SK-N-SH (cell line): Measurements from ENCODE around the gene WIPF3. TPM values are rescaled to one million over a fixed set of nuclear protein-coding genes. Genes with fewer than 3 reads are reported as not detected.
"Not testable (repeated sequence)": the region's sequence is repeated elsewhere in the genome, so short reads cannot be mapped to it uniquely, and the experiment has no call there.

ENCODE experiments used
- CTCF ChIA-PET: fragments of 300-600, 350-600 bp; formaldehyde crosslinking; extraction: SDS; loops from one replicate; lab custom pipeline; 2021; lab: Yijun Ruan, JAX
- POLR2A ChIA-PET: fragments of 350-600 bp; sonication (Branson Sonifier 250); formaldehyde crosslinking; extraction: SDS; loops from one replicate; lab custom pipeline; 2020; ENCODE audit warnings: antibody characterized with exemption, inconsistent platforms; lab: Yijun Ruan, JAX
- DNase-seq: peaks from one replicate; pipeline ENCODE4 v3.0.0; 2012
- H2AFZ ChIP-seq: fragments of 200-600 bp; sonication (generic); 2 replicates; pipeline ENCODE4 v1.8.1; 2016; ENCODE audit warnings: antibody characterized with exemption, mild to moderate bottlenecking, low read depth
- H3F3A ChIP-seq: fragments of 200-600 bp; sonication (generic); replicated peaks from 2 replicates; pipeline ENCODE3; 2016; ENCODE audit warnings: antibody characterized with exemption, mild to moderate bottlenecking; ENCODE audit not compliant: insufficient read depth
- H3K27ac ChIP-seq, 2 experiments: fragments of 200-500 bp in 1 of 2; fragments of 200-600 bp in 1 of 2; sonication (Bioruptor generic) in 1 of 2; sonication (generic), shearing (Covaris generic) in 1 of 2; 2 replicates each; pipeline versions ENCODE4 v1.5.1 to v1.6.1; 2014 to 2016; ENCODE audit warnings: low read depth in 2 of 2, inconsistent platforms in 1 of 2, low read length in 1 of 2, mild to moderate bottlenecking in 1 of 2, mixed read lengths in 1 of 2
- H3K27me3 ChIP-seq: fragments of 200-600 bp; sonication (generic), shearing (Covaris generic); 2 replicates; pipeline ENCODE4 v1.6.1; 2016; ENCODE audit warnings: mixed run types; ENCODE audit not compliant: insufficient read depth
- H3K36me3 ChIP-seq, 2 experiments: fragments of 200-500 bp in 1 of 2; fragments of 200-600 bp in 1 of 2; sonication (Bioruptor generic) in 1 of 2; sonication (generic) in 1 of 2; replicated peaks in 1 of 2; 2 replicates each; pipeline versions ENCODE3 to v1.5.1; 2014 to 2016; ENCODE audit warnings: low read length in 1 of 2, mild to moderate bottlenecking in 1 of 2; ENCODE audit not compliant: insufficient read depth in 2 of 2, control insufficient read depth in 1 of 2
- H3K4me1 ChIP-seq, 2 experiments: fragments of 200-500 bp in 1 of 2; fragments of 200-600 bp in 1 of 2; sonication (Bioruptor generic) in 1 of 2; sonication (generic), shearing (Covaris generic) in 1 of 2; 2 replicates each; pipeline versions ENCODE4 v1.5.1 to v1.6.1; 2014 to 2016; ENCODE audit warnings: low read depth in 1 of 2, low read length in 1 of 2, mixed run types in 1 of 2; ENCODE audit not compliant: insufficient read depth in 2 of 2, control insufficient read depth in 1 of 2
- H3K4me2 ChIP-seq: fragments of 200-600 bp; sonication (generic), shearing (Covaris generic); 2 replicates; pipeline ENCODE4 v1.6.1; 2017; ENCODE audit warnings: mixed run types
- H3K4me3 ChIP-seq, 2 experiments: fragments of 200-500 bp in 1 of 2; fragments of 200-600 bp in 1 of 2; sonication (Bioruptor generic) in 1 of 2; sonication (generic), shearing (Covaris generic) in 1 of 2; 2 replicates each; pipeline versions ENCODE4 v1.5.1 to v1.8.1; 2014 to 2016; ENCODE audit warnings: low read depth in 2 of 2, inconsistent platforms in 1 of 2, low read length in 1 of 2, mild to moderate bottlenecking in 1 of 2, mixed read lengths in 1 of 2, moderate library complexity in 1 of 2
- H3K79me2 ChIP-seq: fragments of 200-600 bp; sonication (generic); 2 replicates; pipeline ENCODE4 v1.8.1; 2017; ENCODE audit warnings: mild to moderate bottlenecking; ENCODE audit not compliant: insufficient read depth
- H3K9ac ChIP-seq: fragments of 200-600 bp; sonication (generic); 2 replicates; pipeline ENCODE4 v1.6.1; 2017; ENCODE audit warnings: mixed run types
- H3K9me2 ChIP-seq: fragments of 200-600 bp; sonication (generic); 2 replicates; pipeline ENCODE4 v1.6.1; 2017; ENCODE audit warnings: mixed run types
- H3K9me3 ChIP-seq: fragments of 200-600 bp; sonication (generic); 2 replicates; pipeline ENCODE4 v1.6.1; 2017; ENCODE audit warnings: mixed run types, mild to moderate bottlenecking, moderate library complexity
- H4K20me1 ChIP-seq: fragments of 200-600 bp; sonication (generic); 2 replicates; pipeline ENCODE4 v1.6.1; 2017; ENCODE audit warnings: mild to moderate bottlenecking, mixed run types; ENCODE audit not compliant: insufficient read depth
- EP300 ChIP-seq, 2 experiments: IDR thresholded peaks; 2 replicates each; pipeline versions ENCODE4 v1.4.0 to v1.6.1; 2012; ENCODE audit warnings: borderline replicate concordance in 1 of 2, low read depth in 1 of 2, low read length in 1 of 2
- EZH2phosphoT487 ChIP-seq: fragments of 200-600 bp; sonication (generic); IDR thresholded peaks from 2 replicates; pipeline ENCODE4 v1.6.1; 2017; ENCODE audit warnings: low read depth, mixed run types, mild to moderate bottlenecking, antibody characterized with exemption, moderate library complexity, borderline replicate concordance
- FOXJ3 ChIP-seq: sonication (generic); formaldehyde crosslinking; IDR thresholded peaks from 2 replicates; pipeline ENCODE4 v1.5.1; 2020; ENCODE audit warnings: mild to moderate bottlenecking, missing genetic modification reagents
- GATA2 ChIP-seq: sonication (generic); formaldehyde crosslinking; IDR thresholded peaks from 2 replicates; pipeline ENCODE4 v1.5.0; 2020; ENCODE audit warnings: mild to moderate bottlenecking, missing genetic modification reagents
- JUND ChIP-seq: IDR thresholded peaks from 2 replicates; pipeline ENCODE4 v1.4.0; 2012
- MEF2A ChIP-seq: IDR thresholded peaks from 2 replicates; pipeline ENCODE4 v1.4.0; 2012; ENCODE audit warnings: low read depth, borderline replicate concordance
- MXI1 ChIP-seq: IDR thresholded peaks from 2 replicates; pipeline ENCODE4 v1.6.1; 2012; ENCODE audit warnings: mild to moderate bottlenecking, low read depth, low read length, improper control_type of control experiment
- PBX3 ChIP-seq: IDR thresholded peaks from 2 replicates; pipeline ENCODE4; 2012
- POLR2AphosphoS5 ChIP-seq: IDR thresholded peaks from 2 replicates; pipeline ENCODE4 v1.6.1; 2012; ENCODE audit warnings: low read depth, low read length
- RCOR1 ChIP-seq: fragments of 150-350 bp; IDR thresholded peaks from 2 replicates; pipeline ENCODE4 v1.6.1; 2017; ENCODE audit warnings: antibody characterized with exemption, low read length
- SMC3 ChIP-seq: IDR thresholded peaks from 2 replicates; pipeline ENCODE4 v1.6.1; 2012; ENCODE audit warnings: low read depth, low read length, improper control_type of control experiment
- TEAD4 ChIP-seq: IDR thresholded peaks from 2 replicates; pipeline ENCODE4 v1.4.0; 2012; ENCODE audit warnings: mild to moderate bottlenecking, borderline replicate concordance; ENCODE audit not compliant: insufficient read depth
- USF1 ChIP-seq: IDR thresholded peaks from 2 replicates; pipeline ENCODE4 v1.4.0; 2012; ENCODE audit warnings: low read depth, borderline replicate concordance
- USF2 ChIP-seq: fragments of 150-350 bp; IDR thresholded peaks from 2 replicates; pipeline ENCODE4 v1.6.1; 2017; ENCODE audit warnings: antibody characterized with exemption, low read length, low read depth, borderline replicate concordance
- YY1 ChIP-seq: IDR thresholded peaks from 2 replicates; pipeline ENCODE4 v1.4.0; 2012; ENCODE audit warnings: low read depth, mild to moderate bottlenecking
- WGBS: methylation state at CpG from one replicate; pipeline ENCODE4 v1.1.6; 2017; ENCODE audit warnings: low lambda C conversion rate; 5-methylcytosine and 5-hydroxymethylcytosine counted together
- polyA plus RNA-seq, 3 experiments: library from polyadenylated mRNA; depleted of rRNA; stranded (reverse); fragments of >200 nt; gene quantifications; 2 replicates each; pipeline ENCODE4 v1.2.3, GENCODE V29; 2012
- TF ChIP-seq, protein P1 (sequence below): fragments of 200-600 bp; sonication (generic); IDR thresholded peaks from 2 replicates; pipeline ENCODE4 v1.6.1; 2017; ENCODE audit warnings: antibody characterized with exemption, mild to moderate bottlenecking, moderate library complexity

Gene WIPF3
- polyA plus RNA-seq, 1 of the 3 experiments (the other 2 are of a cell fraction), result 0.02 TPM

- TF ChIP-seq USF2 (no peak), EP300 (IDR thresholded peaks at IDR 0.05; ENCODE audit: borderline replicate concordance in 1 of 2, low read depth in 1 of 2, low read length in 1 of 2) (no peak)
Measured at GRCh38 chr7:29958667-29959358, 152.5 kb downstream of the WIPF3 start (continued).

DNA sequence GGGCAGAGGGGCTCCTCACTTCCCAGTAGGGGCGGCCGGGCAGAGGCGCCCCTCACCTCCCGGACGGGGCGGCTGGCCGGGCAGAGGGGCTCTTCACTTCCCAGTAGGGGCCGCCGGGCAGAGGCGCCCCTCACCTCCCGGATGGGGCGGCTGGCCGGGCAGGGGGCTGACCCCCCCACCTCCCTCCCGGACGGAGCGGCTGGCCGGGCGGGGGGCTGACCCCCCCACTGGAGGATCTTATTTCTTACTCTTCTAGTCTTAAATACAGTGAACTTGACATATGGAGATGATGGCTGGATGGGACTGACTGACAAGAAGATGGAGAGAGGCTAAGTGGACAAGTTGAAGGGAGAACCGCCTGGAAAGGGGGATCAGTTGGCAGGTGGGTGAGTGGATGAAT is 155.3 kb downstream of the WIPF3 start:
- H3K9me2 ChIP-seq, H3K27me3 ChIP-seq, H3K4me2 ChIP-seq, H3F3A ChIP-seq, H3K9ac ChIP-seq, H3K4me3 ChIP-seq, POLR2A ChIA-PET, H2AFZ ChIP-seq, H3K27ac ChIP-seq, H3K9me3 ChIP-seq, CTCF ChIA-PET: not testable (repeated sequence)
- Histone ChIP-seq H3K4me1 (peaks cover 0 to 13% of the 10 kb centered on the region in 2 experiments; a peak in 1 of 4 replicates), H3K79me2 (peaks cover 31% of the 10 kb centered on the region), H3K36me3 (peaks cover 27 to 38% of the 10 kb centered on the region in 2 experiments), H4K20me1 (0 out of 2 replicates have a peak, but pooled peaks cover 13% of the 10 kb centered on the region)
- peak; percentile 35 for DNase-seq
- 91% methylated on average over 4 of the region's 19 CpGs for WGBS

- TF ChIP-seq MXI1 (no peak), POLR2AphosphoS5 (no peak), YY1 (no peak), EZH2phosphoT487 (no peak), PBX3 (no peak), EP300 (IDR thresholded peaks at IDR 0.05; ENCODE audit: borderline replicate concordance in 1 of 2, low read depth in 1 of 2, low read length in 1 of 2) (no peak), JUND (no peak), USF2 (no peak), FOXJ3 (CRISPR knock-in tag) (no peak), MEF2A (no peak), RCOR1 (no peak), SMC3 (no peak), TEAD4 (no peak), GATA2 (CRISPR knock-in tag) (no peak), USF1 (no peak)
- TF ChIP-seq, protein P1, sequence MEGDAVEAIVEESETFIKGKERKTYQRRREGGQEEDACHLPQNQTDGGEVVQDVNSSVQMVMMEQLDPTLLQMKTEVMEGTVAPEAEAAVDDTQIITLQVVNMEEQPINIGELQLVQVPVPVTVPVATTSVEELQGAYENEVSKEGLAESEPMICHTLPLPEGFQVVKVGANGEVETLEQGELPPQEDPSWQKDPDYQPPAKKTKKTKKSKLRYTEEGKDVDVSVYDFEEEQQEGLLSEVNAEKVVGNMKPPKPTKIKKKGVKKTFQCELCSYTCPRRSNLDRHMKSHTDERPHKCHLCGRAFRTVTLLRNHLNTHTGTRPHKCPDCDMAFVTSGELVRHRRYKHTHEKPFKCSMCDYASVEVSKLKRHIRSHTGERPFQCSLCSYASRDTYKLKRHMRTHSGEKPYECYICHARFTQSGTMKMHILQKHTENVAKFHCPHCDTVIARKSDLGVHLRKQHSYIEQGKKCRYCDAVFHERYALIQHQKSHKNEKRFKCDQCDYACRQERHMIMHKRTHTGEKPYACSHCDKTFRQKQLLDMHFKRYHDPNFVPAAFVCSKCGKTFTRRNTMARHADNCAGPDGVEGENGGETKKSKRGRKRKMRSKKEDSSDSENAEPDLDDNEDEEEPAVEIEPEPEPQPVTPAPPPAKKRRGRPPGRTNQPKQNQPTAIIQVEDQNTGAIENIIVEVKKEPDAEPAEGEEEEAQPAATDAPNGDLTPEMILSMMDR, result no peak
- TF ChIP-seq, all 33 proteins: peak for 0
- 100% methylated on average over 1 of the region's 1 CpG for WGBS
- no peak for DNase-seq
- Histone ChIP-seq H3K4me1 (peaks cover 0 to 13% of the 10 kb centered on the region in 2 experiments; a peak in 1 of 4 replicates), H3K4me3 (no peak overlapping the region), H3K79me2 (peaks cover 36% of the 10 kb centered on the region), H3K4me2 (no peak overlapping the region), H3K27me3 (no peaks in the 10 kb centered on the region), H3K9me3 (no peaks in the 10 kb centered on the region), H3K9me2 (no peaks in the 10 kb centered on the region), H3K27ac (no peak overlapping the region), H2AFZ (no peak overlapping the region), H3K36me3 (peaks cover 31 to 40% of the 10 kb centered on the region in 2 experiments), H4K20me1 (0 out of 2 replicates have a peak, but pooled peaks cover 11% of the 10 kb centered on the region), H3F3A (peaks cover 1% of the 10 kb centered on the region), H3K9ac (no peak overlapping the region)
- CTCF ChIA-PET, result interaction anchor here (3.3 kb wide), 1 partner anchor 40 kb away, joined by 10 read pairs; no protein-coding TSS in a partner anchor
- POLR2A ChIA-PET, result no interaction called here
Measured at GRCh38 chr7:29962035-29962434, 155.7 kb downstream of the WIPF3 start.
